H1 (cell line): Measurements from ENCODE around the gene KCNQ1. TPM values are rescaled to one million over a fixed set of nuclear protein-coding genes. Genes with fewer than 3 reads are reported as not detected.

ENCODE experiments used
- CBX8 ChIP-seq: fragments of 300-800, 300-1000 bp; sonication (generic); IDR thresholded peaks from 2 replicates; pipeline ENCODE4 v1.7.1; 2016; ENCODE audit warnings: low read depth, low read length, borderline replicate concordance
- CEBPB ChIP-seq: IDR thresholded peaks from 2 replicates; pipeline ENCODE4 v1.6.1; 2012; ENCODE audit warnings: low read depth, low read length
- CHD1 ChIP-seq: IDR thresholded peaks from 2 replicates; pipeline ENCODE4 v1.6.1; 2012; ENCODE audit warnings: low read depth, low read length, improper control_type of control experiment
- EZH2 ChIP-seq: fragments of 200-600 bp; sonication (generic); IDR thresholded peaks from 2 replicates; pipeline ENCODE4 v1.7.1; 2012; ENCODE audit warnings: low read depth, mild to moderate bottlenecking, moderate library complexity, low read length, inconsistent platforms; ENCODE audit not compliant: severe bottlenecking
- JUND ChIP-seq: IDR thresholded peaks from 2 replicates; pipeline ENCODE4 v1.6.1; 2011; ENCODE audit warnings: mild to moderate bottlenecking, improper control_type of control experiment, low read length
- MAFK ChIP-seq: IDR thresholded peaks from 2 replicates; pipeline ENCODE4 v1.6.1; 2012; ENCODE audit warnings: low read depth, mild to moderate bottlenecking, improper control_type of control experiment, low read length
- POLR2AphosphoS5 ChIP-seq: IDR thresholded peaks from 2 replicates; pipeline ENCODE4 v1.6.1; 2011; ENCODE audit warnings: low read depth, low read length
- SAP30 ChIP-seq: fragments of 300-600 bp; sonication (generic); IDR thresholded peaks from 2 replicates; pipeline ENCODE4 v1.7.1; 2012; ENCODE audit warnings: low read length, moderate library complexity, mild to moderate bottlenecking, inconsistent platforms; ENCODE audit not compliant: insufficient read depth, insufficient replicate concordance
- SP4 ChIP-seq: IDR thresholded peaks from 2 replicates; pipeline ENCODE4 v1.6.1; 2012; ENCODE audit warnings: low read length, inconsistent platforms
- TAF1 ChIP-seq: IDR thresholded peaks from 2 replicates; pipeline ENCODE4 v1.6.1; 2011; ENCODE audit warnings: mild to moderate bottlenecking, low read depth, low read length
- TCF12 ChIP-seq: IDR thresholded peaks from 2 replicates; pipeline ENCODE4 v1.6.1; 2011; ENCODE audit warnings: low read depth, mild to moderate bottlenecking, low read length
- polyA plus RNA-seq, 7 experiments: library from polyadenylated mRNA; depleted of rRNA in 3 of 7; stranded (reverse) in 5 of 7; unstranded in 2 of 7; fragments of >200 nt in 5 of 7; fragments of 200-250 nt in 2 of 7; gene quantifications; 1 replicate in 5 of 7; 2 replicates in 1 of 7; 4 replicates in 1 of 7; pipeline versions ENCODE4 v1.2.1 to v1.2.3, GENCODE V29; 2011 to 2013; ENCODE audit warnings: missing spikeins in 2 of 7, mixed read lengths in 2 of 7
- total RNA-seq: library from RNA; stranded (reverse); fragmentation: NEBNext Ultra II Directional; extraction: Animal tissue kit (Norgen Biotek cat#: 25700); gene quantifications from 2 replicates; pipeline ENCODE4 v1.2.1, GENCODE V29; 2021
- TF ChIP-seq, protein P1 (sequence below): IDR thresholded peaks from 2 replicates; pipeline ENCODE4 v1.6.1; 2012; ENCODE audit warnings: inconsistent platforms

Gene KCNQ1
- total and polyA plus RNA-seq, 2 of the 8 experiments (the other 6 are each of a cell fraction or from before 2014, with no cell fraction given) = 1.9 to 2.0 TPM

DNA sequence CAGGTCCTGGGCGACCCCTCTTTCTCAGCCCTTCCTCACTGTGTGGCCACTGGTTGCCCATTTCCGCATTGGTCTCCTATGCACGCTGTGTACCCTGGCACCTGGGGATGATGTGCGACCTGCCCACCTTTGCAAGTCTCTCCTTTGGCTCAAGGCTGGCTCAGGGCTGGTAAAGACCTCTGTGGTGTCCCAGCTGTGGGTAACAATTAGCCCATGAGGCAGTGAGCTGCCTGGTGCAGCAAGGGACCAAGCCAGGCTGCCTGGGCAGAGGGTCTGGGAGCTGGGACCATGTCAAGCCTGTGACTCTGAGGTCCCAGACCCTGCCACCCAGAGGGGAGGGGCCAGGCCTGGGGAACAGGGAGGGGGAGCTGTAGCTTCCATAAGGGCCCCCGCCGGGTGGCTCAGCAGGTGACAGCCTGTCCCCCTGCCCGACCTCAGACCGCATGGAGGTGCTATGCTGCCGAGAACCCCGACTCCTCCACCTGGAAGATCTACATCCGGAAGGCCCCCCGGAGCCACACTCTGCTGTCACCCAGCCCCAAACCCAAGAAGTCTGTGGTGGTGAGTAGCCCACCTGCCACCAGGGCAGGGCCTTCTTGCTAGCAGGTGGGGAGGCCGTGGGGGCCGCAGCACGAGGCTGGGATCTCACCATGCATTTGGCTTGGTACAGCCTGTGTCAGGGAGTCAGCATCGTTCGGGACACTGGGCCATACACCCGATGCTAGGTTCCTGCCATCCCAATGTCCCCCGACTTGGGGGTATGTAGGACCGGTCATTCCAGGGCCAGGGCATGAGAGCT is 142.5 kb downstream of the KCNQ1 start (continued):
- TF ChIP-seq SP4 (no peak), TCF12 (no peak), MAFK (no peak), CEBPB (no peak), CBX8 (no peak), JUND (no peak), TAF1 (no peak), POLR2AphosphoS5 (no peak), SAP30 (no peak), EZH2 (no peak), CHD1 (no peak)
- TF ChIP-seq, protein P1, sequence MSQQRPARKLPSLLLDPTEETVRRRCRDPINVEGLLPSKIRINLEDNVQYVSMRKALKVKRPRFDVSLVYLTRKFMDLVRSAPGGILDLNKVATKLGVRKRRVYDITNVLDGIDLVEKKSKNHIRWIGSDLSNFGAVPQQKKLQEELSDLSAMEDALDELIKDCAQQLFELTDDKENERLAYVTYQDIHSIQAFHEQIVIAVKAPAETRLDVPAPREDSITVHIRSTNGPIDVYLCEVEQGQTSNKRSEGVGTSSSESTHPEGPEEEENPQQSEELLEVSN = no peak
